KOPT-K1 (cell line): ENCODE results near the gene CYP39A1.
"Not testable (repeated sequence)": the region's sequence is repeated elsewhere in the genome, so short reads cannot be mapped to it uniquely, and the experiment has no call there.

ENCODE experiments used
- H3K27ac ChIP-seq: fragments of 200-600 bp; sonication (generic); 2 replicates; pipeline ENCODE4 v1.5.1; 2016; ENCODE audit warnings: antibody characterized with exemption, mild to moderate bottlenecking, low read depth, low read length; ENCODE audit not compliant: poor library complexity, severe bottlenecking
- H3K36me3 ChIP-seq: fragments of 200-600 bp; sonication (generic); 2 replicates; pipeline ENCODE4 v1.5.1; 2017; ENCODE audit warnings: antibody characterized with exemption, mild to moderate bottlenecking, low read length, moderate library complexity; ENCODE audit not compliant: insufficient read depth
- H3K9me3 ChIP-seq: fragments of 200-600 bp; sonication (generic); 2 replicates; pipeline ENCODE4 v1.5.1; 2017; ENCODE audit warnings: antibody characterized with exemption, low read length, mild to moderate bottlenecking; ENCODE audit not compliant: insufficient read depth, poor library complexity, severe bottlenecking

Gene CYP39A1

GRCh38 chr6:46661483-46661882, 8.9 kb upstream of the CYP39A1 start:
- Histone ChIP-seq H3K9me3 (no peaks in the 10 kb centered on the region), H3K27ac (no peak overlapping the region), H3K36me3 (no peaks in the 10 kb centered on the region)

- Histone ChIP-seq H3K36me3 (no peaks in the 10 kb centered on the region), H3K9me3 (peaks cover 1% of the 10 kb centered on the region), H3K27ac (no peak overlapping the region)
Observed at GRCh38 chr6:46657642-46658041, 5.0 kb upstream of the CYP39A1 start.

DNA sequence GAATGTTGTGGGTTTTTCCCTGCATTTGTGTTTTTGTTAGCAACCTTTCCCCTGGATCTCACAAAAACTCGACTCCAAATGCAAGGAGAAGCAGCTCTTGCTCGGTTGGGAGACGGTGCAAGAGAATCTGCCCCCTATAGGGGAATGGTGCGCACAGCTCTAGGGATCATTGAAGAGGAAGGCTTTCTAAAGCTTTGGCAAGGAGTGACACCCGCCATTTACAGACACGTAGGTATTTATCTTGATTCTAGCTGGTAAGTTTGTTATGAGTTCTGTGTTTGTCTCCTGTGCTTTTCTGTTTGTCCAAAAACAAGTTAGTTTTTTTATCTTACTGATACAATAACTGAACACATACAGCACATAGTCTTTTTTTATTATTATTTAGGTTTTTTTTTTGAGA, 3.2 kb upstream of the CYP39A1 start:
- Histone ChIP-seq H3K27ac (no peak overlapping the region), H3K9me3 (peaks cover 4% of the 10 kb centered on the region), H3K36me3 (no peaks in the 10 kb centered on the region)

- Histone ChIP-seq H3K36me3 (no peaks in the 10 kb centered on the region), H3K27ac (no peak overlapping the region), H3K9me3 (peaks cover 4% of the 10 kb centered on the region)
Observed at GRCh38 chr6:46653439-46654195, 999 bp upstream of the CYP39A1 start.

DNA sequence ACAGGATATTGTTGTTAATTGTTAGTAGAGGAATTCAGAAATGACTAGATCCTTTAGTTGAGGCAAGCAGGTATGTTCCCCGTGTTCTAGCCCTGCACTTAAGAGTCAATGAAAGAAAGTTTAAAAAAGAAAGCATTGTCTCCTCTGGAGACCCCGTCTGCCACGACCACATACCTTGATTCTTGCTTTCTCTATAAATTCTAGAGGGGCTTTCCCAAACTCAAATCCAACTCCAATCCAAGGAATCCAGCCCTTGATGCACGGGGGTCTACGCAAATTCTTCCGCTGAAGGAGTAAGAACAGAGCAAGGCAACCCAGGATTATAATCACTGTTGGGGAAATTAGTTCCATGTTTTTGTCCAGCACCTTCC, 401 bp downstream of the CYP39A1 start:
- Histone ChIP-seq H3K27ac (no peak overlapping the region), H3K9me3 (peaks cover 4% of the 10 kb centered on the region), H3K36me3 (no peaks in the 10 kb centered on the region)

DNA sequence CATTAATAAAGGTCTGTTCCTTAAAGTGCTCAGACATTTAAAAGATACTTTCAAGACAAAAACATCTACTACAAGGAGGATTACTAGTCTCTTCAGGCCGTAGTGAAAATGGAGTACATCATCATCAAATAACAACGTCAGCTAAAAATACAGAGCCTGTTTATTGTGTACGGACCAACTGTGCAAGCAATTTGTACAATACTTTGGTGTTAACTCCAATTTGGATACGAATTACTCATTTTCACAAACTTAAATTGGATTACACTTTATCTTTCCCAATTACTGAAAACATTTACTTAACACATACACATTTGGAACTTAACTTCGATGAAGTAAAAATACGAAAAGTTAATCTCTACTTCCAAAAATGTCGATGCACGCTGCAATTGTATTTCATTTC, 802 bp downstream of the CYP39A1 start:
- Histone ChIP-seq H3K27ac (no peak overlapping the region), H3K36me3 (no peaks in the 10 kb centered on the region), H3K9me3 (peaks cover 4% of the 10 kb centered on the region)

GRCh38 chr6:46651006-46651405, 1.6 kb downstream of the CYP39A1 start:
- no peaks in the 10 kb centered on the region for H3K36me3 ChIP-seq
- H3K27ac ChIP-seq, result no peak overlapping the region
- peaks cover 4% of the 10 kb centered on the region for H3K9me3 ChIP-seq

DNA sequence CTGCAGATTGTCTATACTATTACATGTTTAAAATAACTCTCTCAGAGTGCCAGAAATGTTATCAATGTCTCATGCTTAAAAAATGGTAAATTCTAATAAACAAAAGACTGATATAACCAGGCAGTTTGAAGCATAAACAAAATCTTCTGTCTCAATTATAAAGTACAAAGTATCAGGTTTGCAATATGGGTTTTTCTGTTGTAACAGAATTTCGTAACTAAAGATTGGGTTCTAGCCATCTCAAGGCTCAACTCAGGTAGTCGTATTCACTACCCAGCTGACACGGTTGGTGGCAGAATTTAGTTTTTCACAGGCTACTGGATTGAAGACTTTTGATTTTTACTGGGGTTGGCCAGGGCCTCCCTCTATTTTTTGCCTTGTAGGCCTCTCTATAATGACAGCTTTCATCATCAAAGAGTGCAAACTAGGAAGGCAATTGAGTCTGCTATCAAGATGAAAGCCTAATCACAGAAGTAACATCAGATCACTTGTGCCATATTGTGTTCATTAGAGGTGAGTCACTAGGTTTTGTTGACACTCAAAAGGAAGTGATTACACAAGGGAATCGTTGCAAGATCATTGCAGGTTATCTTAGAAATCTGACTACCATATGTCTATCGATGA, 3.6 kb downstream of the CYP39A1 start:
- Histone ChIP-seq H3K27ac (no peak overlapping the region), H3K36me3 (no peaks in the 10 kb centered on the region), H3K9me3 (peaks cover 4% of the 10 kb centered on the region)

DNA sequence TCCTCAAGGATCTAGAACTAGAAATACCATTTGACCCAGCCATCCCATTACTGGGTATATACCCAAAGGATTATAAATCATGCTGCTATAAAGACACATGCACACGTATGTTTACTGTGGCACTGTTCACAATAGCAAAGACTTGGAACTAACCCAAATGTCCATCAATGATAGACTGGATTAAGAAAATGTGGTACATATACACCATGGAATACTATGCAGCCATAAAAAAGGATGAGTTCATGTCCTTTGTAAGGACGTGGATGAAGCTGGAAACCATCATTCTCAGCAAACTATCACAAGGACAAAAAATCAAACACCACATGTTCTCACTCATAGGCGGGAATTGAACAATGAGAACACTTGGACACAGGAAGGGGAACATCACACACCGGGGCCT, 4.5 kb downstream of the CYP39A1 start:
- H3K27ac ChIP-seq, H3K36me3 ChIP-seq, H3K9me3 ChIP-seq: not testable (repeated sequence)

DNA sequence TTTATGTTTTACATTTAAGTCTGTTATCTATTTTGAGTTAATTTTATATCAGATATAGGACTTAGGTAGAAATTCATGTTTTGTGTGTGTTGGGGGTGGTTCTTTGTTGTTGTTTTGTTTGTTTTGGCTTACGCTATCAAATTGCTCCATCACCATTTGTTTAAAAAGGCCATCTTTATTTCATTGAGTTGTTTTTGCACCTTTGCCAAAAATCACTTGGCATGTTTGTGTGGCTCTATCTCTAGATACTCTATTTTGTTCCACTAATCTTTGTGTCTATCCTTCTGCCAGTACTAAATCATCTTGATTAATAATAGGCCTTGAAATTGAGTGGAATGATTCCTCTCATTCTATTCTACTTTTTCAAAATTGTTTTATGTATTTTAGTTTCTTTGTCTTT, 7.4 kb downstream of the CYP39A1 start:
- H3K36me3 ChIP-seq, result no peaks in the 10 kb centered on the region

GRCh38 chr6:46642928-46643751, 9.5 kb downstream of the CYP39A1 start:
- Histone ChIP-seq H3K27ac (no peak overlapping the region), H3K36me3 (no peaks in the 10 kb centered on the region)

More for the DNA sequence above, 7.4 kb downstream of the CYP39A1 start:
- no peak overlapping the region for H3K27ac ChIP-seq
- no peaks in the 10 kb centered on the region for H3K9me3 ChIP-seq

GRCh38 chr6:46638650-46639049, 14.0 kb downstream of the CYP39A1 start:
- Histone ChIP-seq H3K27ac (no peak overlapping the region), H3K36me3 (no peaks in the 10 kb centered on the region), H3K9me3 (no peaks in the 10 kb centered on the region)

More at GRCh38 chr6:46642928-46643751, 9.5 kb downstream of the CYP39A1 start:
- no peaks in the 10 kb centered on the region for H3K9me3 ChIP-seq

GRCh38 chr6:46637933-46638332, 14.7 kb downstream of the CYP39A1 start:
- H3K9me3 ChIP-seq, result no peaks in the 10 kb centered on the region
- H3K27ac ChIP-seq, result no peak overlapping the region
- no peaks in the 10 kb centered on the region for H3K36me3 ChIP-seq

DNA sequence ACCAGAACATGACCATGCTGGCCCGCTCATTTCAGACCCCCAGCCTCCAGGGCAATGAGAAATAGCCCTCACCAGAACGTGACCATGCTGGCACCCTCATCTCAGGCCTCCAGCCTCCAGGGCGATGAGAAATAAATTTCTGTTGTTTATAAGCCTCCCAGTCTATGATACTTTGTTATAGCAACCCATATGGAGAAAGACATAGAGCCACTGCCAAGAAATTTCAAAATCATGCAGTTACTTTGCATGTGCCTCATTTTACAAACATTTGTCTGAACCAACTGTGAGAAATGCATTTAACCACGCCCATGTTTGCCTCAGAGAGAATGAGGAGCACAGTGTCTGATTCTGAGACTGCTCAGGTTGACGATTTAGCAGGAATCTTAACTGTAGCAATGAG, 15.5 kb downstream of the CYP39A1 start:
- H3K27ac ChIP-seq, result no peak overlapping the region
- H3K9me3 ChIP-seq, result no peaks in the 10 kb centered on the region
- H3K36me3 ChIP-seq, result no peaks in the 10 kb centered on the region

- Histone ChIP-seq H3K9me3 (no peaks in the 10 kb centered on the region), H3K36me3 (no peaks in the 10 kb centered on the region), H3K27ac (no peak overlapping the region)
Observed at GRCh38 chr6:46635462-46635861, 17.2 kb downstream of the CYP39A1 start.
